HFFc6 (cell line): Measurements from ENCODE around the gene METAP1D. TPM values are rescaled to one million over a fixed set of nuclear protein-coding genes. Genes with fewer than 3 reads are reported as not detected.
A peak's percentile ranks its signal among the peaks of the same experiment; 100 is the strongest.

Experiments
- DNase-seq: peaks from one replicate; pipeline ENCODE4 v3.0.0-alpha.2; 2018
- H3K27ac Mint-ChIP-seq: 2 replicates; pipeline ENCODE4 v1.8.0; 2020; ENCODE audit warnings: mild to moderate bottlenecking, mixed read lengths
- H3K27me3 Mint-ChIP-seq: 2 replicates; pipeline ENCODE4 v1.8.0; 2021; ENCODE audit warnings: mild to moderate bottlenecking, moderate library complexity, mixed read lengths; ENCODE audit not compliant: insufficient read depth
- H3K36me3 Mint-ChIP-seq: 2 replicates; pipeline ENCODE4 v1.8.0; 2021; ENCODE audit warnings: low read depth, mixed read lengths
- H3K4me1 Mint-ChIP-seq: 2 replicates; pipeline ENCODE4 v1.8.0; 2020; ENCODE audit warnings: low read depth, mixed read lengths
- H3K4me3 Mint-ChIP-seq: 2 replicates; pipeline ENCODE4 v1.8.0; 2020; ENCODE audit warnings: mild to moderate bottlenecking, moderate library complexity, mixed read lengths
- H3K9me3 Mint-ChIP-seq: 2 replicates; pipeline ENCODE4 v1.8.0; 2020; ENCODE audit warnings: mild to moderate bottlenecking, mixed read lengths
- CTCF ChIP-seq: fragments of 200-600 bp; sonication (generic); IDR thresholded peaks from 2 replicates; pipeline ENCODE4 v1.5.0; 2021; ENCODE audit warnings: antibody characterized with exemption, mild to moderate bottlenecking
- long read RNA-seq: library from polyadenylated mRNA; unstranded; transcript quantifications from one replicate; pipeline ENCODE4 v2.0.0, GENCODE V29; 2019
- total RNA-seq, 6 experiments: library from RNA; stranded (reverse); fragmentation: NEBNext Ultra II Directional; extraction: Animal tissue kit (Norgen Biotek cat#: 25700); gene quantifications; 2 replicates in 1 of 6; 3 replicates in 5 of 6; pipeline ENCODE4 v1.2.3, GENCODE V29; 2021

METAP1D gene
- total RNA-seq: 1 to 10 TPM; 5.3 to 7.5 (median 6.2) TPM
- long read RNA-seq, transcript METAP1D-201 (10 exons, 3,419 nt): major isoform, 5 of 12 reads
- long read RNA-seq, partial matches to known transcripts: 0 of 12 reads
- long read RNA-seq, other reads (novel, unspliced or antisense): 4 of 12 reads

GRCh38 chr2:171999604-172000469 lies at the start of gene METAP1D:
METAP1D (plus strand) TSS chr2:171999953; CDS start chr2:171999970, 17 bp downstream.
- peak within 1 kb of the TSS; percentile 94 for H3K4me3 Mint-ChIP-seq
- peaks cover 37% of the 10 kb centered on the region for H3K4me1 Mint-ChIP-seq
- H3K27me3 Mint-ChIP-seq: no peaks in the 10 kb centered on the region; the same call in 1 of the 2 replicates
- TF ChIP-seq CTCF: 0 out of 2 replicates have a peak, but pooled peaks have one; percentile 16
- peaks cover 6% of the 10 kb centered on the region; the same call in 1 of the 2 replicates for H3K36me3 Mint-ChIP-seq
- peak within 1 kb of the TSS; percentile 89 for H3K27ac Mint-ChIP-seq
- peak; percentile 85 for DNase-seq
- H3K9me3 Mint-ChIP-seq: no peaks in the 10 kb centered on the region

GRCh38 chr2:171952276-171952675 lies 47.5 kb upstream of the METAP1D start:
- no peaks in the 10 kb centered on the region for H3K9me3 Mint-ChIP-seq
- DNase-seq: no peak
- H3K36me3 Mint-ChIP-seq: peaks cover 5% of the 10 kb centered on the region
- H3K4me1 Mint-ChIP-seq: peaks cover 27% of the 10 kb centered on the region
- no peak overlapping the region for H3K27ac Mint-ChIP-seq
- no peaks in the 10 kb centered on the region for H3K27me3 Mint-ChIP-seq
- TF ChIP-seq CTCF: no peak
- no peak overlapping the region for H3K4me3 Mint-ChIP-seq

GRCh38 chr2:171952748-171953147 lies 47.0 kb upstream of the METAP1D start:
- no peak overlapping the region for H3K4me3 Mint-ChIP-seq
- H3K27me3 Mint-ChIP-seq: no peaks in the 10 kb centered on the region
- H3K4me1 Mint-ChIP-seq: peaks cover 32% of the 10 kb centered on the region
- no peak overlapping the region for H3K27ac Mint-ChIP-seq
- H3K9me3 Mint-ChIP-seq: no peaks in the 10 kb centered on the region
- no peak for DNase-seq
- no peak for TF ChIP-seq CTCF
- H3K36me3 Mint-ChIP-seq: peaks cover 5% of the 10 kb centered on the region

DNA sequence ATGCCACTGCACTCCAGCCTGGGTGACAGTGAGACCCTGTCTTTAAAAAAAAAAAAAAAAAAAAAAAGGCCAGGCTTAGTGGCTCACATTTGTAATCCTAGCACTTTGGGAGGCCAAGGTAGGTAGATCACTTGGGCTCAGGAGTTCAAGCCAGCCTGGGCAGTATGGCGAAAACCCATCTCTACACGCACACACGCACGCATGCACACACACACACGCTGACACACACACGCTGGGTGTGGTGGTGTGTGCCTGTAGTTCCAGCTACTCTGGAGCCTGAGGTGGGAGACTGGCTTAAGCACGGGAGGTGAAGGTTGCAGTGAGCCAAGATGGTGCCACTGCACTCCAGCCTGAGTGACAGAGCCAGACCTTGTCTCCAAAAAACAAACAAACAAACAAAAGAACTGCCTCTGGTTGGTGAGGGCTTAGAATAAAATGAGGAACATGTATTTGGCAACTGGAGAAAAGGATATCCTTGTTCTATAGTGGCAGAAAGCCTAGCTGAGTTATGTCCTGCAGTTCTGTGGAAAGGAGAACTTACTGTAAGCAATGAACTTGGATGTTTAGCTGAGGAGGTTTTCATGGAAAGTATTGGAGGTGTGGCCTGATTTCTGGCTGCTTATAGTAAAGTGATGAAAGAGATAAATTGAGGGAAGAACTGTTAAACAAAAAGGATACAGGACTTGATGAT lies 43.5 kb upstream of the METAP1D start:
- Mint-ChIP-seq H3K36me3 (peaks cover 5% of the 10 kb centered on the region), H3K9me3 (no peaks in the 10 kb centered on the region), H3K4me1 (peaks cover 66% of the 10 kb centered on the region), H3K4me3 (no peak overlapping the region), H3K27me3 (no peaks in the 10 kb centered on the region), H3K27ac (peak overlapping the region; percentile 7; the same call in 1 of the 2 replicates)
- no peak for DNase-seq
- no peak for TF ChIP-seq CTCF

GRCh38 chr2:171957061-171957460 lies 42.7 kb upstream of the METAP1D start:
- TF ChIP-seq CTCF: peak; percentile 62; the same call in 1 of the 2 replicates
- Mint-ChIP-seq H3K4me3 (no peak overlapping the region), H3K36me3 (peaks cover 5% of the 10 kb centered on the region), H3K27ac (peak overlapping the region; percentile 7), H3K4me1 (peaks cover 68% of the 10 kb centered on the region), H3K27me3 (no peaks in the 10 kb centered on the region), H3K9me3 (no peaks in the 10 kb centered on the region)
- DNase-seq: peak; percentile 12
